ENCODE results near the gene SPN.

- TF ChIP-seq CTCF (conservative IDR thresholded peaks at IDR 0.05; ENCODE audit: low read depth, low read length), result no peak
- no peak for TF ChIP-seq POLR2A (IDR thresholded peaks at IDR 0.05; ENCODE audit: low read depth, low read length)
- no peak for TF ChIP-seq RFX5 (IDR thresholded peaks at IDR 0.05; ENCODE audit: low read depth, low read length)
- TF ChIP-seq MXI1 (IDR thresholded peaks at IDR 0.05; ENCODE audit: borderline replicate concordance, low read depth, low read length), result no peak
- TF ChIP-seq CEBPB (IDR thresholded peaks at IDR 0.05; ENCODE audit: low read depth, low read length), result no peak
- TF ChIP-seq SMC3 (IDR thresholded peaks at IDR 0.05; ENCODE audit: low read depth, low read length), result no peak
- no peak for TF ChIP-seq MAFK (IDR thresholded peaks at IDR 0.05; ENCODE audit: low read depth, low read length)
- no peak for TF ChIP-seq RAD21 (IDR thresholded peaks at IDR 0.05; ENCODE audit: low read length)
These were observed 34.3 kb downstream of the SPN start for GRCh38 chr16:29697391-29697790.

Data from IMR-90 (cell line).